Left renal pelvis (tissue), 4 donors: Measurements from ENCODE around the gene ARFIP2. TPM values are rescaled to one million over a fixed set of nuclear protein-coding genes. Genes with fewer than 3 reads are reported as not detected.

Source experiments
- DNase-seq, 4 donors: peaks; one replicate each; pipeline ENCODE4 v3.0.0-alpha.2; 2013; ENCODE audit warnings: low read depth in 4 of 4, low spot score in 3 of 4
- polyA plus RNA-seq, 4 donors: library from polyadenylated mRNA; unstranded; fragments of 120-200 nt; gene quantifications; one replicate each; pipeline ENCODE4 v1.2.1, GENCODE V29; 2013; ENCODE audit not compliant: insufficient read length in 4 of 4

ARFIP2 gene
- polyA plus RNA-seq, 4 donors = 52.2 to 77.1 (median 66.8) TPM

DNA sequence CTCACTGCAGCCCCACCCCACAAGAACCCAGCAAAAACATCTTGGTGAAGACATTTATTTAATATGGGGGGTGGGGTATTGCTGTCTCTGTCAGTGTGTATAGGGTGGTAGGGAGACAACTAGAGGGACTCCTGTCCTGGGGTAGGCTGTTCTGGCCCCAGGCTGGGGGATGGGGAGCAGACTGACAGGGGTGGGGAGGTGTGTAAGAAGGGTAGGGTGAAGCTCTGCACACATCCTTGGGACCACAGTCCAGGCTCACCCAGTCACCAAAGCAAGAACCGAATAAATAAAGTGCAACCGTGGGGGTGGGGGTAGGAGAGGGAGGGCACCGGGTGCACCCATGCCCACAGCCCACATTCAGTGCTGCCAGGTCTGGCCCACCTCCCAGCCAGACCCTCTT, 32.6 kb downstream of the ARFIP2 start:
- DNase-seq = no peak

DNA sequence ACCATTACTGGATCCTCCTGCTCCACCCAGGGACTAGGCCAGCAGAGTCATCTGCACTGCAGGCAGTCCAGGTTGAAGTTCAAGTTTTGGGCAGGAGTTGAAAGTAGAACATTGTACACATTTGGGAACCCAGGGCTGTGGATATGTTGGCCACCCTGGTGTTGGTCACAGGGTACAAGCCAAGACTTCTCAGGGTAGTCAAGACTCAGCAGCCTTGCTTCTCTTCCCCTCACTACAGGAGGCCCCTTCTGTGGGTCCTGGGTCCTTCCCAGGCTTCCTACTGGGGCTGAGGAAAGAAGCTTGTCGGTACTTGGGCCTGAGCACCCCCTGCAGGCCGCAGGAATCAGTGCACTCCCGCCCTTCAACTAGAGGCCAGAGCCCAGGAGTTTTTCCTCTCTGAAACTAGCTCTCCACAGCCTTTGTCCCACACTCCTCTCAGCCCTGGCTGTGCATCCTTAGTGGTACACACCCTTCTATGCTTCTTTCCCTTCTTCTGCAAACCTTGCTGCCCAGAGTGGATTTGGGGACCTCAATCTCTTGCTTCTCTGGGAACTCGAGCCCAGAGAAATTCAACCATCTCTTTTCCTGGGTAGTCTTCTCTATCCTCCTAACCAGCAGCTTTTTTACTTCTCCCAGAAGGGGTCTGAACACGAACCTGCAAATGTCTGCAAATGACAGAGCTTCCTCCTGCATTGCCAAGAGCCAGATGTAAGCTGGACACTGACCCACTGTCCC, 37.7 kb downstream of the ARFIP2 start:
- no peak for DNase-seq

DNA sequence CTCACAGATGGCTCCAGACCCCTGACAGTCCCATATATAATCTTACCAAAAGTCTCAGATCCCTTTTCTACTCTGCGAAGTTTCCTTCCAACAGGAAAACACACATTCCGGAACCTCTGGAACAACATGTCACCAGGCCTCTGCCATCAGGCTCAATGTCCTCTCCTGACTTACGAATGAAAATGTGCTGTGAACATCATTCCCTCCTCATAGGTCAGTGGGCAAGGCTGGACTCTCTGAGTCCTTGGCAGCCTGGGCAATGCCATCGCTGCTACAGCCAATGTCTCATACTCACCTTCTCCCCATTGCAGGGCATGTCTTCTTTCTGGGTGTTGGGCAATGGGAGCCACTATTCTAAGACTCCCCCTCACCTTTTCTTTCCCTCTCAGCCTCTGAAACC, 38.7 kb downstream of the ARFIP2 start:
- DNase-seq = no peak

DNA sequence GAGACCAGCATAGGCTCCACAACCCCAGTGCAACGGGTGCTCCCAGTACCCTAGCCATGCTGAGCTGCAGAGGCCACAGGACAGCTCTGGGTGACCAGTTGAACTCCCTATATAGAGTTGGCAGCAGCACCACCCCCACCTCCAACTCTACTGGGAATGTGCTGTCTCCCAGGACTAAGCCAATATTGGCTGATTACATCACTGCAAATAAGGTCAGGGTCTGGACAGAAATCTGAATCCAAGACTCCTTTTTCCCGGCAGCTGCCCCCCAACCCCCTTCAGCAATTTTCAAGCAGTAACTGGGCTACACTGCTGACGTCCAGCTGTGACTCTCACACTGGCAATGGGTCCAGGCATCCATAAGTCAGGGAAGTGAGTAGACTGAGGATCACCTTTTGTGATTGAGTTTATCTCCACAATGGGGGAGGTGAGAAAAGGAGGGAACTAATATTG, 40.2 kb downstream of the ARFIP2 start, which contains the start of gene HPX:
TSS of gene HPX (minus strand) at position 82 of the 453 bp plus-strand sequence. CDS start at position 58, 24 bp downstream.
- no peak for DNase-seq

DNA sequence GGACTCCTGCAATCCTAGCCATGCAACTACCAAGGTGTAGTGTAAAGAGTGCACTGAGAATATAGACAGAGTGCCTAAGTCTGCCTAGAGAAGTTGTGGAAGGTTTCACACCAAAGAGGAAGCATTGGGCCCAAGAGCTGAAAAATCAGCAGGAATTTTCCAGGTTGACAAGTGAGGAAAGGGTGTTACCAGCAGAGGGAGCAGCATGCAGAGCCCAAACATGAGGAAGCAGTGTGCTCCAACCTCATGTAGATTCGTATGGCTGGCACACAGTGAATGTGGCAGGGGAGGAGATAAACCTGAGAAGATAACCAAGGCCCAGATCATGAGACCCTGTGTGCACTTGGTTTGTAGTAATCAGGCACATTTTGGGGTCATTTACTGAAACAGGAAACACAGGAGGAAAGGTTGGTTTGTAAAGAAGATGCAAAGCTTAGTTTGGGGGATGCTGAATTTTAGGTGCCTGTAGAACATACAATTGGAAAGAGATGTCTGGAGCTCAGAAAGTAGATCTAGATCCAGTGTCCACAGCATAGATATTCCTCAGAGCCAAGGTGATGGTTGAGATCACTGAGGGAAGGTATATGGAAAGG, 42.1 kb downstream of the ARFIP2 start:
- DNase-seq = no peak

DNA sequence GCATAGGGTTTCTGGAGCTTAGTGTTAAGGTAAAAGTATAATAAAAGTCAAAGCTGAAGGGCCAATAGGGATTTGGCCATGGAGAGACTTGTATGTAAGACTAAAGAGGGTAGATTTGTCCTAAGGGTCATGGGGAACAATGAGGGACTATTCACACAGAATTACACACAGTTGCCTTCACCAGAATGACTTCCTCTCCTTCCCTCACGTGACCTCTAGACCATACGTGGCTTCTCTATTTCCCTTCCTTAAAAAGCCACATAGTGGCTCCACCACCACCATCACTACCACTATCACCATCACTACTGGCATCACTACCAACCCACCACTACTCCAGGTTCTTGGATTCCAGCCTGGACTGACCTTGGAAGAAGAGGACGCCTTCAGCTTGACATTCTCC, 43.1 kb downstream of the ARFIP2 start:
- DNase-seq = no peak

DNA sequence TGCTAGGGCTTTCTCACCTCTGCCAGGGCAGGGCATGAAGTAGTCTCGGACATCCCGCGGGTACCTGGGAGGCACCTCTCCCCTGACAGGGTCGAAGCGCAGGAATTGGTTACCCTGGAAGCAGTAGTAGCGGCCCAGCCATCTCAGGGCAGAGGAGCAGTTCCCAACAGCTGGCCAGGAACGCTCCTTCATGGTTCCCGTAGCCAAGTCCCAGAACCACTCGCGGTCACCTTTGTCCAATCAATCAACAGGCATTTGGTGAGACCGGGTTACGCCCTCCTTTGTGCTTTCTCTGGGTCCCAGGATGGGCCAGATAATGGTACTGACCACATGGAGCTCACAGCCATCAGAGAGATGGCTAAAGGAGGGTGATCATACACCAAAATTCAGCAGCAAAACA, 43.7 kb downstream of the ARFIP2 start:
- no peak for DNase-seq

DNA sequence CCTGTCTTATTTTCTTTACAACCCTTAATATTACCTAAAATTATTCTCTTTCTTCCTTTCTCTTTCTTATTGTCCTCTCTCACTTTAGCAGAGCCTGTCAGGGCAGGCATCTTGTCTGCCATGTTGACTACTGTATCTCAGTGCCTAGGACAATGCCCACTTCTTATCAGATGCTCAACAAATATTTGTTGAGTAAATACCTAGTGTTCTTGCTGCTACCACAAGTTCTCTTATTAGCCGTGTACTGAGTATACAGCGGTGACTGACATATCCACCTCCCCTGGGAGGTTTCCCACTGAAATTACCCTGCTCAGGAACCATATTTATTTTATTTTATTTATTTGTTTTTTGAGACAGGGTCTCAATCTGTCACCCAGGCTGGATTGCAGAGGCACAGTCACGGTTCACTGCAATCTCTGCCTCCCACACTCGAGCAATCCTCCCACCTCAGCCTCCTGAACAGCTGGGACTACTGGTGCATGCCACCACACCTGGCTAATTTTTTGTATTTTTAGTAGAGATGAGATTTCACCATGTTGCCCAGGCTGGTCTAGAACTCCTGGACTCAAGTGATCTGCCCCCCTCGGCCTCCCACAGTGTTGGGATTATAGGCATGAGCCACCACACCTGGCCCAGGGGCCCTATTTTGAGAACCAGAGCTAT, 47.0 kb downstream of the ARFIP2 start:
- no peak for DNase-seq

DNA sequence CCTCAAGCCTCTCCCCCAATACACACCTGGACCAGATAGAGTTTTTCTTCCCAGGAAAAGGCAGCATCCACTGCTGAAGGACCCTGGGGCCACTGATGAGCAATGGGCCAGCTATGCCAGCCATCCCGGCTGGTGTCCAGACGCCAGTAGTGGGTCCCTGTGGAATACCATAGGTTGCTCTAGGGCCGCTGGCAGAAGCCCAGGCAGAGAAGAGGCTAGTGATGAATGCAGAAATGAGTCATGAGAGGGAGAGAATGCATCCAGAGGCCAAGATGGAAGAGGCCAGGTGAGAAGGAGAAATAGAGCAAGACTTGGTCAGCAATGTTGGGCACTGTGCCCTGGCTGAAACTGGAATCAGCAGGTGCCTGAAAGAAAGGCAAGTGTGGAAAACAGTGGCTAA, 49.3 kb downstream of the ARFIP2 start:
- DNase-seq = no peak

DNA sequence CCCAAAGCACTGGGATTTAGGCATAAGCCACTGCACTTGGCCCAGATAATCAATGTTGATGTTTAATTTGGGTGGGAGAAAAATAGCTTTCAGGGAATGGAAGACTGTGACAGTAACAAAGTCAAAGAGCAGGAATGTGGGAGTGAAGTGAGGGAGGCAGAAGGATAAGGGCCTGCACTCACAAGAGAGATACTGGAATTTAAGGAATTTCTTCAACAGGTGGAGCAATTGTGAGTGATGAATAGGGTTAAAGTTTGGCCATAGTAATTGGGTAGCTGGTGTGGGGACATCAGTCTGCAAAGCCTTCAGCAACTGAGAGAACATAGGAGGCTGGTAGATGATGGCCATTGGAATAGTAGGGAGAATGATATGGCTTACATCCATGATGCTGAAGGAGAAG, 53.6 kb downstream of the ARFIP2 start:
- no peak for DNase-seq

Other genes starting within 250 kb of the ARFIP2 start
- gene FHIP1B, start 246.7 kb downstream of the ARFIP2 start, polyA plus RNA-seq = 10 to 100 TPM; 40.0 to 68.9 (median 46.3) TPM
- gene CNGA4, start 242.2 kb downstream of the ARFIP2 start, polyA plus RNA-seq = under 1 TPM; 0.09 to 0.34 (median 0.27) TPM
- gene CCKBR, start 221.5 kb downstream of the ARFIP2 start, polyA plus RNA-seq = under 1 TPM; 0.25 to 0.76 (median 0.56) TPM
- gene CAVIN3, start 160.8 kb downstream of the ARFIP2 start, polyA plus RNA-seq = 10 to 100 TPM; 12.0 to 39.8 (median 16.9) TPM
- gene SMPD1, start 90.9 kb downstream of the ARFIP2 start, polyA plus RNA-seq = 10 to 100 TPM; 33.8 to 35.8 (median 34.8) TPM
- gene APBB1, start 62.2 kb downstream of the ARFIP2 start, polyA plus RNA-seq = 10 to 100 TPM; 47.0 to 60.0 (median 51.3) TPM
- gene HPX, start 40.3 kb downstream of the ARFIP2 start, polyA plus RNA-seq = 1 to 10 TPM; 2.4 to 7.4 (median 3.6) TPM
- gene TRIM3, start 7.4 kb downstream of the ARFIP2 start, polyA plus RNA-seq = 10 to 100 TPM; 16.4 to 32.0 (median 21.0) TPM
- gene TIMM10B, start 170 bp upstream of the ARFIP2 start, polyA plus RNA-seq = 10 to 100 TPM; 25.5 to 39.3 (median 38.4) TPM
- gene DNHD1, start 15.9 kb upstream of the ARFIP2 start, polyA plus RNA-seq = 10 to 100 TPM in 1 of 4 donors, 1 to 10 TPM in 3; 4.9 to 12.6 (median 8.2) TPM
- 10 to 100 TPM; 19.2 to 24.9 (median 19.9) TPM for gene RRP8, start 122.3 kb upstream of the ARFIP2 start, polyA plus RNA-seq
- gene ILK, start 122.4 kb upstream of the ARFIP2 start, polyA plus RNA-seq = 100 to 1,000 TPM; 141 to 176 (median 151) TPM
- 10 to 100 TPM; 62.2 to 93.7 (median 80.0) TPM for gene TAF10, start 130.9 kb upstream of the ARFIP2 start, polyA plus RNA-seq
- 100 to 1,000 TPM in 3 of 4 donors, 10 to 100 TPM in 1; 61.8 to 134 (median 110) TPM for gene TPP1, start 138.1 kb upstream of the ARFIP2 start, polyA plus RNA-seq
- gene DCHS1, start 174.5 kb upstream of the ARFIP2 start, polyA plus RNA-seq = 10 to 100 TPM; 30.3 to 79.9 (median 36.9) TPM
- gene MRPL17, start 202.0 kb upstream of the ARFIP2 start, polyA plus RNA-seq = 10 to 100 TPM; 45.6 to 68.1 (median 64.6) TPM